ENCODE results near the gene RBMS1. TPM values are rescaled to one million over a fixed set of nuclear protein-coding genes. Genes with fewer than 3 reads are reported as not detected.

The RBMS1 gene
- total RNA-seq, 2 experiments from 2014 or later: 35.8 to 38.6 TPM

- TF ChIP-seq CTCF (IDR thresholded peaks at IDR 0.05): no peak
- peaks cover 44% of the 10 kb centered on the region for H3K4me1 Mint-ChIP-seq (ENCODE audit: low read depth)
- ChIA-PET POLR2A (interaction anchor here (1.7 kb wide), 1 partner anchor 28 kb away, joined by 3 read pairs; no protein-coding TSS in a partner anchor), CTCF (interaction anchor here (1.0 to 1.7 kb wide), 4 partner anchors 19 to 81 kb away, joined by 3 to 5 read pairs (median 4); no protein-coding TSS in a partner anchor)
- DNase-seq (no peak), ATAC-seq (peak; percentile 67)
- H3K4me3 Mint-ChIP-seq: no peak overlapping the region
- peaks cover 10% of the 10 kb centered on the region for H3K9me3 Mint-ChIP-seq
- H3K27me3 Mint-ChIP-seq: no peaks in the 10 kb centered on the region
- peaks cover 17% of the 10 kb centered on the region for H3K36me3 Mint-ChIP-seq (ENCODE audit: low read depth)
- no peak overlapping the region for H3K27ac Mint-ChIP-seq
- intact Hi-C loops (cut with micrococcal nuclease): no loop called here
Measured at GRCh38 chr2:160433466-160434140, 60.0 kb downstream of the RBMS1 start.

- no peak for TF ChIP-seq CTCF (IDR thresholded peaks at IDR 0.05)
- DNase-seq (no peak), ATAC-seq (no peak)
- ChIA-PET POLR2A (interaction anchor here (0.7 to 1.7 kb wide), 2 partner anchors 29 to 102 kb away, joined by 3 read pairs; no protein-coding TSS in a partner anchor), CTCF (interaction anchor here (1.0 to 1.7 kb wide), 4 partner anchors 31 to 168 kb away, joined by 3 to 5 read pairs (median 3); no protein-coding TSS in a partner anchor)
- H3K27ac Mint-ChIP-seq: no peak overlapping the region
- H3K9me3 Mint-ChIP-seq: peaks cover 10% of the 10 kb centered on the region
- no peaks in the 10 kb centered on the region for H3K27me3 Mint-ChIP-seq
- H3K36me3 Mint-ChIP-seq (ENCODE audit: low read depth): peaks cover 15% of the 10 kb centered on the region
- H3K4me1 Mint-ChIP-seq (ENCODE audit: low read depth): peaks cover 52% of the 10 kb centered on the region
- no peak overlapping the region for H3K4me3 Mint-ChIP-seq
- intact Hi-C loops (cut with micrococcal nuclease): no loop called here
Measured at GRCh38 chr2:160432633-160433032, 61.0 kb downstream of the RBMS1 start.

- Mint-ChIP-seq H3K27ac (no peak overlapping the region), H3K27me3 (no peaks in the 10 kb centered on the region), H3K36me3 (ENCODE audit: low read depth) (peaks cover 15% of the 10 kb centered on the region), H3K4me1 (ENCODE audit: low read depth) (peaks cover 59% of the 10 kb centered on the region), H3K4me3 (no peak overlapping the region), H3K9me3 (peaks cover 10% of the 10 kb centered on the region)
- no peak for ATAC-seq
- POLR2A ChIA-PET: no interaction called here
- no peak for DNase-seq
- no peak for TF ChIP-seq CTCF (IDR thresholded peaks at IDR 0.05)
- CTCF ChIA-PET: interaction anchor here (0.7 to 1.2 kb wide), 2 partner anchors 9 to 169 kb away, joined by 3 read pairs; no protein-coding TSS in a partner anchor
- intact Hi-C loops (cut with micrococcal nuclease): no loop called here
Measured at GRCh38 chr2:160431441-160431840, 62.2 kb downstream of the RBMS1 start.

- peaks cover 15% of the 10 kb centered on the region for H3K36me3 Mint-ChIP-seq (ENCODE audit: low read depth)
- POLR2A ChIA-PET: no interaction called here
Measured at GRCh38 chr2:160430001-160430344, 63.6 kb downstream of the RBMS1 start.

More at GRCh38 chr2:160430001-160430344, 63.6 kb downstream of the RBMS1 start:
- no peak for TF ChIP-seq CTCF (IDR thresholded peaks at IDR 0.05)
- CTCF ChIA-PET: interaction anchor here (1.0 to 3.8 kb wide), 22 partner anchors 10 to 634 kb away, joined by 3 to 29 read pairs (median 4); partner anchors contain the start of gene RBMS1
- Mint-ChIP-seq H3K9me3 (peaks cover 10% of the 10 kb centered on the region), H3K4me3 (no peak overlapping the region), H3K27ac (peak overlapping the region; percentile 86), H3K27me3 (no peaks in the 10 kb centered on the region), H3K4me1 (ENCODE audit: low read depth) (peaks cover 69% of the 10 kb centered on the region)
- DNase-seq (no peak), ATAC-seq (no peak)
- intact Hi-C loops (cut with micrococcal nuclease): no loop called here

Data from activated CD8-positive, alpha-beta T cell treated with anti-CD3 and anti-CD28 coated beads for 36 hours (primary cell).